Activated CD8-positive, alpha-beta T cell treated with anti-CD3 and anti-CD28 coated beads, Interleukin-2, amount 10 ng/mL, durations not matched to agents 7 days and 5 days (primary cell): ENCODE measurements around the gene GGNBP2. TPM values are rescaled to one million over a fixed set of nuclear protein-coding genes. Genes with fewer than 3 reads are reported as not detected.
"Not testable (repeated sequence)": the region's sequence is repeated elsewhere in the genome, so short reads cannot be mapped to it uniquely, and the experiment has no call there.

Source experiments
- ATAC-seq: fragments of 150-1000 bp; cut with Tn5 transposase; one replicate; pipeline ENCODE4 v1.10.0; 2021; ENCODE audit warnings: moderate library complexity
- CTCF ChIA-PET: fragments of 350-600 bp; sonication (Branson Sonifier 250); formaldehyde crosslinking; loops from one replicate; lab custom pipeline; 2021; ENCODE audit warnings: antibody characterized with exemption; lab: Charles Lee
- POLR2A ChIA-PET: fragments of 350-600 bp; sonication (Branson Sonifier 250); formaldehyde crosslinking; loops from one replicate; lab custom pipeline; 2021; ENCODE audit warnings: antibody characterized with exemption; lab: Charles Lee
- DNase-seq: peaks from one replicate; pipeline ENCODE4 v3.0.0-alpha.2; 2020
- H3K27ac Mint-ChIP-seq: one replicate; pipeline ENCODE4 v1.8.0; 2021; ENCODE audit warnings: mild to moderate bottlenecking, mixed read lengths
- H3K27me3 Mint-ChIP-seq: one replicate; pipeline ENCODE4 v1.8.0; 2021; ENCODE audit warnings: low read depth, mixed read lengths
- H3K36me3 Mint-ChIP-seq: one replicate; pipeline ENCODE4 v1.8.0; 2021; ENCODE audit warnings: low read depth, mixed read lengths
- H3K4me1 Mint-ChIP-seq: one replicate; pipeline ENCODE4 v1.8.0; 2021; ENCODE audit warnings: low read depth, mixed read lengths
- H3K4me3 Mint-ChIP-seq: one replicate; pipeline ENCODE4 v1.8.0; 2021; ENCODE audit warnings: mild to moderate bottlenecking, mixed read lengths
- H3K9me3 Mint-ChIP-seq: one replicate; pipeline ENCODE4 v1.8.0; 2022; ENCODE audit warnings: mixed read lengths; ENCODE audit not compliant: insufficient read depth
- total RNA-seq, 2 experiments: library from RNA; stranded (reverse); gene quantifications; one replicate each; pipeline ENCODE4 v1.2.3, GENCODE V29; 2021

Gene GGNBP2
- total RNA-seq, 2 experiments from 2014 or later = 112 to 122 TPM

DNA sequence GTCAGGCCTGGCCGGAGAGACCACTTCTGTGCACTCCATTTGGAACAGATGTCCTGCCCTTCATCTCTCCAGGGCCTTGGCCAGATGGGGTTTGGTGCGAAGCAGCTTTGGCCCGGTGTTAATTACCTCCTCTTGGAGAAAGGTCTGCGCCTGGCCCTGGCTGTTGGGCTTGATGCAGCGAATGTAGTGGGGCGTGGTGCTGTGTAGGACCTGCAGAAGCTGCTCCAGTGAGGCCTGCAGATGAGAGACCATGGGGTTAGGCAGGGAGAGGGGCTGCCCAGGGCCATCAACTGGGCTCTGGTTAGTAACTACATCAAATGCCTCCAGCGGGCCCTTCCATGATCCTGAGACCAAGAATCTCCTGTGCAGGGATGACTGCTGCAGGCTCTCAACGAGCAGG lies 39.5 kb upstream of the GGNBP2 start:
- H3K36me3 Mint-ChIP-seq = peaks cover 61% of the 10 kb centered on the region
- no peaks in the 10 kb centered on the region for H3K27me3 Mint-ChIP-seq
- H3K27ac Mint-ChIP-seq = no peak overlapping the region
- no peaks in the 10 kb centered on the region for H3K9me3 Mint-ChIP-seq
- DNase-seq (no peak), ATAC-seq (no peak)
- CTCF ChIA-PET = no interaction called here
- no peak overlapping the region for H3K4me3 Mint-ChIP-seq
- POLR2A ChIA-PET = no interaction called here
- no peaks in the 10 kb centered on the region for H3K4me1 Mint-ChIP-seq

DNA sequence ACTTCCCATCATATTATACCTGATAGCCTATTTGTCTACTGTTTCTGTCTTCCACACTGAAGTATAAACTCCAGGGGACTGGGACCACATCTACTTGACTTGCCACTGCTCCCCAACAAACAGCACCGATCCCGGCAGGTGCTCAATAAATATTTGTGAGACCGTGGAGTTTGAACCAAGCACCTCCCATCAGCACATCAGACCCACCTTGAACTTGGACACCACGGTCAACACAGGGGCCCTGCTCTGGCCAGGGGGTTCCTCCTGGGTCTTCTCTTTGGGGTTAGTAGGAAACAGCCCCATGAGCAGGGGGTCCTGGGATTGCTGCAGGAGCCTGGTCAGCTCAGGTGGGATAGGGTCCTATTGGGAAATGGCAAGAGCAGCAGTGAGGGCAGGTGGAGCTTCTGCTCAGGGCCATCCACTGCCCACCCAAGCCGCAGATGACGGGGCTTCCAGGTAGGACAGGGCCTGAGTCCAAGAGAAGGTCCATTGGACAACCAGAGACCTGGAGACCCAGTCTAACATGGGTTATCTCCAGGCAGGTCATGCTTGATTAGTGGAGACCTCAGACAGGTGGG lies 38.4 kb upstream of the GGNBP2 start:
- Mint-ChIP-seq H3K4me1 (no peaks in the 10 kb centered on the region), H3K27ac (no peak overlapping the region), H3K9me3 (no peaks in the 10 kb centered on the region), H3K27me3 (no peaks in the 10 kb centered on the region), H3K36me3 (peaks cover 67% of the 10 kb centered on the region), H3K4me3 (no peak overlapping the region)
- ChIA-PET POLR2A (no interaction called here), CTCF (no interaction called here)
- no peak for ATAC-seq
- DNase-seq = no peak

GRCh38 chr17:36506831-36507230 lies 37.9 kb upstream of the GGNBP2 start:
- Mint-ChIP-seq H3K27ac (peak overlapping the region; percentile 43), H3K36me3 (peaks cover 70% of the 10 kb centered on the region), H3K9me3 (no peaks in the 10 kb centered on the region), H3K27me3 (no peaks in the 10 kb centered on the region), H3K4me3 (no peak overlapping the region), H3K4me1 (no peaks in the 10 kb centered on the region)
- POLR2A ChIA-PET = no interaction called here
- DNase-seq (no peak), ATAC-seq (no peak)
- CTCF ChIA-PET = no interaction called here

- Mint-ChIP-seq H3K4me3 (no peak overlapping the region), H3K9me3 (no peaks in the 10 kb centered on the region), H3K4me1 (no peaks in the 10 kb centered on the region), H3K36me3 (peaks cover 68% of the 10 kb centered on the region), H3K27ac (peak overlapping the region; percentile 43), H3K27me3 (no peaks in the 10 kb centered on the region)
- ChIA-PET CTCF (no interaction called here), POLR2A (no interaction called here)
- ATAC-seq = no peak
- DNase-seq = no peak
These were observed 37.5 kb upstream of the GGNBP2 start for GRCh38 chr17:36507266-36507665.

- H3K9me3 Mint-ChIP-seq, ATAC-seq, H3K4me1 Mint-ChIP-seq, H3K27me3 Mint-ChIP-seq, DNase-seq, H3K4me3 Mint-ChIP-seq, H3K27ac Mint-ChIP-seq, CTCF ChIA-PET: not testable (repeated sequence)
- POLR2A ChIA-PET = interaction anchor here (1.0 kb wide), 1 partner anchor 13 kb away, joined by 3 read pairs; no protein-coding TSS in a partner anchor
- H3K36me3 Mint-ChIP-seq = peaks cover 66% of the 10 kb centered on the region
These were observed 36.3 kb upstream of the GGNBP2 start for GRCh38 chr17:36508439-36508838.

- DNase-seq = no peak
- Mint-ChIP-seq H3K4me3 (no peak overlapping the region), H3K27ac (peak overlapping the region; percentile 33), H3K4me1 (no peaks in the 10 kb centered on the region), H3K9me3 (no peaks in the 10 kb centered on the region), H3K36me3 (peaks cover 62% of the 10 kb centered on the region), H3K27me3 (no peaks in the 10 kb centered on the region)
- CTCF ChIA-PET = no interaction called here
- ATAC-seq = no peak
- POLR2A ChIA-PET = no interaction called here
These were observed 35.3 kb upstream of the GGNBP2 start for GRCh38 chr17:36509272-36509985.

DNA sequence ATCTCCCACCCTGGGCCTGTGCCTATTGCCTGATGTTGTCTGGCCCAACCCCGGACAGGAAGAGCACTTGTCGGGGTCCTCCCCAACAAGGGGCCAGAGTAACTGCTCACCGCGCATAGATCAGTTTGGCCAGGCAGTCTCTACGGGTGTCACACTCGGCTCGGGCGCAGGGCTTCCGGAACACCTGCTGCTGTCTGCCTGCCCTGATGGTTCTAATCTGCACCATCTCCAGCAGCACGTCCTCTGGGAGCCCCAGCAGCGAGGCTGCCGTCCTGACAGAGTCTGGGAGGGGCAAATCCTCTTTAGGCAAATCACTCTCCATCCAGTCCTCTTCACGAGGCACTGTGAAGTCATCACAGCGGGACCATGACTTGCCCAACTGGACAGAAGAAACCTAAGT lies 34.1 kb upstream of the GGNBP2 start:
- DNase-seq (no peak), ATAC-seq (no peak)
- peaks cover 59% of the 10 kb centered on the region for H3K36me3 Mint-ChIP-seq
- no peaks in the 10 kb centered on the region for H3K27me3 Mint-ChIP-seq
- POLR2A ChIA-PET = no interaction called here
- H3K4me1 Mint-ChIP-seq = no peaks in the 10 kb centered on the region
- CTCF ChIA-PET = no interaction called here
- H3K27ac Mint-ChIP-seq = no peak overlapping the region
- no peak overlapping the region for H3K4me3 Mint-ChIP-seq
- H3K9me3 Mint-ChIP-seq = no peaks in the 10 kb centered on the region

- Mint-ChIP-seq H3K9me3 (no peaks in the 10 kb centered on the region), H3K4me1 (no peaks in the 10 kb centered on the region), H3K36me3 (peaks cover 54% of the 10 kb centered on the region), H3K27me3 (no peaks in the 10 kb centered on the region), H3K4me3 (no peak overlapping the region), H3K27ac (no peak overlapping the region)
- DNase-seq = no peak
- POLR2A ChIA-PET = no interaction called here
- CTCF ChIA-PET = no interaction called here
- no peak for ATAC-seq
These were observed 33.5 kb upstream of the GGNBP2 start for GRCh38 chr17:36511216-36511615.

GRCh38 chr17:36512641-36513040 lies 32.1 kb upstream of the GGNBP2 start:
- Mint-ChIP-seq H3K4me3 (no peak overlapping the region), H3K27ac (no peak overlapping the region), H3K9me3 (no peaks in the 10 kb centered on the region), H3K27me3 (no peaks in the 10 kb centered on the region), H3K4me1 (no peaks in the 10 kb centered on the region), H3K36me3 (peaks cover 52% of the 10 kb centered on the region)
- no peak for ATAC-seq
- POLR2A ChIA-PET = no interaction called here
- CTCF ChIA-PET = no interaction called here
- no peak for DNase-seq

GRCh38 chr17:36514856-36515255 lies 29.9 kb upstream of the GGNBP2 start:
- ChIA-PET CTCF (interaction anchor here (1.0 kb wide), 1 partner anchor 17 kb away, joined by 4 read pairs; no protein-coding TSS in a partner anchor), POLR2A (interaction anchor here (0.7 to 1.8 kb wide), 2 partner anchors 15 to 21 kb away, joined by 3 to 5 read pairs; no protein-coding TSS in a partner anchor)
- no peak overlapping the region for H3K27ac Mint-ChIP-seq
- H3K9me3 Mint-ChIP-seq = no peaks in the 10 kb centered on the region
- H3K27me3 Mint-ChIP-seq = no peaks in the 10 kb centered on the region
- H3K4me1 Mint-ChIP-seq = no peaks in the 10 kb centered on the region
- H3K4me3 Mint-ChIP-seq = no peak overlapping the region
- DNase-seq = no peak
- peaks cover 49% of the 10 kb centered on the region for H3K36me3 Mint-ChIP-seq
- no peak for ATAC-seq

DNA sequence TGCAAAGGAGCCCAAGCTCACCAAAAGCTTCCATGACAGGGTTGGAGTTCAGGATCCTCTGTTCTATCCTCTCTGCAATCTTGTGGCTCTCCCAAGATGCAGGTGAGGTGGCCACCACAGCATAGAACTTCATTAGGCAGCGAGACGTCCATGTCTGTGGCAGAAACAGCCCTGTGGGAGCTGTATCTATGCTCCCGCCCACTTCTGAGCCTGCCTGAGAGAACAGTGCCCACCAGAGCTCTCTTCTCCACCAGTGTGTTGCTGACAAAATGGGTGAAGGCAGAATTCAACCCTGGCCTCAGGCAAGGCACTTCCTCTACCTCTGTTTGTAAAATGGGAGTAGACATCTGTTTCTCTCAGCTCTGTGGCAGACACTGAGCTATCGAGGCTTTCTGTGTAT lies 28.9 kb upstream of the GGNBP2 start:
- ChIA-PET CTCF (interaction anchor here (1.5 kb wide), 1 partner anchor 19 kb away, joined by 5 read pairs; the partner anchor contains the start of genes MYO19 and PIGW), POLR2A (interaction anchor here (1.8 kb wide), 1 partner anchor 20 kb away, joined by 5 read pairs; no protein-coding TSS in a partner anchor)
- DNase-seq (no peak), ATAC-seq (no peak)
- H3K9me3 Mint-ChIP-seq = no peaks in the 10 kb centered on the region
- H3K27me3 Mint-ChIP-seq = no peaks in the 10 kb centered on the region
- no peak overlapping the region for H3K27ac Mint-ChIP-seq
- peaks cover 51% of the 10 kb centered on the region for H3K36me3 Mint-ChIP-seq
- H3K4me3 Mint-ChIP-seq = no peak overlapping the region
- no peaks in the 10 kb centered on the region for H3K4me1 Mint-ChIP-seq

DNA sequence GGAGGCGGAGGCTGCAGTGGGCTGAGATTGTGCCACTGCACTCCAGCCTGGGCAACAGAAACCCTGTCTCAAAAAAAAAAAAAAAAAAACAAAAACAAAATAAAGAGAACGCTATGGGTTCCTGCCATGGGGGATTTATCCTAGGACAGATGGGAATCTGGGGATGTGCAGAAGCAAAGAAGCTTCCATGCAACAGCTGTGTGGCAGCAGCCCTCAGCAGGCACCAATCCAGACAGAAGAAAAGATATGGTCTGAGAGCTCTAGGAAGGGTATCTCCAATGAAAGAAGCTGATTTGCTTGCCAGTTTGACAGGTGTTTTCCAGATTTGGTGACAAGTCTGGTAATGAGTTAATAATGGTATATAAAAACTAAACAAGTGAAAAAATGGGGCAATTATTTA lies 21.6 kb upstream of the GGNBP2 start:
- Mint-ChIP-seq H3K4me3 (no peak overlapping the region), H3K27ac (no peak overlapping the region), H3K4me1 (peaks cover 15% of the 10 kb centered on the region), H3K27me3 (no peaks in the 10 kb centered on the region), H3K36me3 (peaks cover 69% of the 10 kb centered on the region), H3K9me3 (no peaks in the 10 kb centered on the region)
- DNase-seq (no peak), ATAC-seq (no peak)
- ChIA-PET CTCF (interaction anchor here (3.3 kb wide), 1 partner anchor 11 kb away, joined by 10 read pairs; the partner anchor contains the start of genes MYO19 and PIGW), POLR2A (no interaction called here)
